SU-DHL-6 (cell line): ENCODE results near the gene CACNA1G.

ENCODE experiments used
- EZH2phosphoT487 ChIP-seq: fragments of 200-600 bp; sonication (generic), shearing (Covaris generic); conservative IDR thresholded peaks from 2 replicates; pipeline ENCODE4 v1.6.1; 2018; ENCODE audit warnings: mild to moderate bottlenecking, antibody characterized with exemption, low read length, moderate library complexity, mixed read lengths
- TF ChIP-seq, protein P1 (sequence below): fragments of 200-600 bp; sonication (generic); IDR thresholded peaks from one replicate; pipeline ENCODE4 v1.5.1; 2017; ENCODE audit warnings: antibody characterized with exemption, mild to moderate bottlenecking, low read length, moderate library complexity; ENCODE audit not compliant: insufficient read depth, poor library complexity, severe bottlenecking

- TF ChIP-seq EZH2phosphoT487, result no peak
- TF ChIP-seq, protein P1, sequence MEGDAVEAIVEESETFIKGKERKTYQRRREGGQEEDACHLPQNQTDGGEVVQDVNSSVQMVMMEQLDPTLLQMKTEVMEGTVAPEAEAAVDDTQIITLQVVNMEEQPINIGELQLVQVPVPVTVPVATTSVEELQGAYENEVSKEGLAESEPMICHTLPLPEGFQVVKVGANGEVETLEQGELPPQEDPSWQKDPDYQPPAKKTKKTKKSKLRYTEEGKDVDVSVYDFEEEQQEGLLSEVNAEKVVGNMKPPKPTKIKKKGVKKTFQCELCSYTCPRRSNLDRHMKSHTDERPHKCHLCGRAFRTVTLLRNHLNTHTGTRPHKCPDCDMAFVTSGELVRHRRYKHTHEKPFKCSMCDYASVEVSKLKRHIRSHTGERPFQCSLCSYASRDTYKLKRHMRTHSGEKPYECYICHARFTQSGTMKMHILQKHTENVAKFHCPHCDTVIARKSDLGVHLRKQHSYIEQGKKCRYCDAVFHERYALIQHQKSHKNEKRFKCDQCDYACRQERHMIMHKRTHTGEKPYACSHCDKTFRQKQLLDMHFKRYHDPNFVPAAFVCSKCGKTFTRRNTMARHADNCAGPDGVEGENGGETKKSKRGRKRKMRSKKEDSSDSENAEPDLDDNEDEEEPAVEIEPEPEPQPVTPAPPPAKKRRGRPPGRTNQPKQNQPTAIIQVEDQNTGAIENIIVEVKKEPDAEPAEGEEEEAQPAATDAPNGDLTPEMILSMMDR, result no peak
These were observed 37.7 kb upstream of the CACNA1G start for GRCh38 chr17:50522766-50523165.
